ENCODE data around the gene CIC.

The CIC gene

GRCh38 chr19:42268704-42269477, at the start of gene CIC:
Gene CIC (plus strand): TSS chr19:42269252. CDS start chr19:42271784, 2,532 bp downstream.
- peak; percentile 96 to 99 for DNase-seq

DNA sequence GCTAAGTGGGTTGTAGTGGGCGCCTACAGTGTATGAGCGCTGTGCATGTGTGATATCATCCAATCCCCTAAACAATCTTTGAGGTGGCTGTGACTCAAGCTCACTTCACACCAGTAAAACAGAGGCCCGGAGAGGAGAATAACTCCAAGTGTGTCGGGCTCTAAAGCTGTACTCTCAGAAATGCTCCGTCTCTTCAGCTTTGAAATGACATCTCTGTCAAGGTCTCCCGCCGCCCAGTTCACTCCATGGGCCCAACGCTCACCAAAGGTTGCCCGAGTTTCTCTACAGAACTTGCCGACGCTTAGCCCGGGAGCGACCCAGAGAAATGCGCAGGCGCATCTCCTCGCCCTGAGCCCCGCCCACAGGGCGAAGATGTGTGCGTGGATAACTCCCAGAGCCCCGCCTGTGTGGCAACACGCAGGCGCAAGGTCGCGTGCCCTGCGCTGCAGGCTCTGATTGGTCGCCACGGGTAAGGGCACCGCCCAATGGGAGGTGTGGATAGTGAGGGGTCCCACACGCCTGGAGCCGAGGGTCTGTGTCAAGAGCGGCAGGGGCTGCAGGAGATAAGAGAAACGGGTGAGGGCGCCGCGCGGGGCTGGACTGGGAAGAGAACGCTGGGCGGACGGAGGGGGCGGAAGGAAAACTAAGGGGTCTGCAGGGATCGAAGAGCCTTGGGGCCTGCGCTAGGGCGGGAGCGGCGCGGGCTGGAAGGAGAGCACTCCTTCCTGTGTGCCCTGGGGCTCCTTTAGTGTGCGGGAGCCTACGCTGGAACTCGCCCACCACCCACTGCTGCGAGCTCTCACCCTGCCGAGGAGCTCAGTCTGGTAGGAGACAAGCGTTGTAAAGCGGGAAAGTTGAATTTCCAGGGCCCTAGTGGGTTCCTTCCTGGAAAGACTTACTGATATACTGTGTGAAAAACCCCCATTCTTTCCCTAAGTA, 49.0 kb upstream of the CIC start, which contains the start of gene ZNF526:
Gene ZNF526 (plus strand): TSS at position 501 of the 939 bp plus-strand sequence. CDS start 4,092 bp downstream, outside the sequence.
- DNase-seq = peak; percentile 81 to 92

GRCh38 chr19:42220751-42221097, 48.3 kb upstream of the CIC start:
- no peak for DNase-seq

DNA sequence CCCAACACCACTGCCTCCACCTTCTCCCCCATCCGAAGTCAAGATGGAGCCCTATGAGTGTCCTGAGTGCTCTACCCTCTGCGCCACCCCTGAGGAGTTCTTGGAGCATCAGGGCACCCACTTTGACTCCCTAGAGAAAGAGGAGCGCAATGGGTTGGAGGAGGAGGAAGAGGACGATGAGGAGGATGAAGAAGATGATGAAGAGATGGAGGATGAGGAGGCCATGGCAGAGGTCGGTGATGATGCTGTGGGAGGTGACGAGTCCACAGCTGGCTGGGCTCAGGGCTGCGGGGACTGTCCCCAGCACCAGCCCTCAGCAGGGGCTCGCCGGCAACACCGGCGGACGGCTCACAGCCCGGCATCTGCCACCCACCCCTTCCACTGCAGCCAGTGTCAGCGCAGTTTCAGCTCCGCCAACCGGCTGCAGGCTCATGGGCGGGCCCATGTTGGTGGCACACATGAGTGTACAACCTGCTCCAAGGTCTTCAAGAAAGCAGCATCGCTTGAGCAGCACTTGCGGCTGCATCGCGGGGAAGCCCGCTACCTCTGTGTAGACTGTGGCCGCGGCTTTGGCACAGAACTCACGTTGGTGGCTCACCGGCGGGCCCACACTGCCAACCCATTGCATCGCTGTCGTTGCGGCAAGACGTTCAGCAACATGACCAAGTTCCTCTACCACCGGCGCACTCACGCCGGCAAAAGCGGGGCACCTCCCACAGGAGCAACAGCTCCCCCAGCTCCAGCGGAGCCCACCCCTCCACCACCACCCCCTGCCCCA, 43.9 kb upstream of the CIC start:
- no peak for DNase-seq

DNA sequence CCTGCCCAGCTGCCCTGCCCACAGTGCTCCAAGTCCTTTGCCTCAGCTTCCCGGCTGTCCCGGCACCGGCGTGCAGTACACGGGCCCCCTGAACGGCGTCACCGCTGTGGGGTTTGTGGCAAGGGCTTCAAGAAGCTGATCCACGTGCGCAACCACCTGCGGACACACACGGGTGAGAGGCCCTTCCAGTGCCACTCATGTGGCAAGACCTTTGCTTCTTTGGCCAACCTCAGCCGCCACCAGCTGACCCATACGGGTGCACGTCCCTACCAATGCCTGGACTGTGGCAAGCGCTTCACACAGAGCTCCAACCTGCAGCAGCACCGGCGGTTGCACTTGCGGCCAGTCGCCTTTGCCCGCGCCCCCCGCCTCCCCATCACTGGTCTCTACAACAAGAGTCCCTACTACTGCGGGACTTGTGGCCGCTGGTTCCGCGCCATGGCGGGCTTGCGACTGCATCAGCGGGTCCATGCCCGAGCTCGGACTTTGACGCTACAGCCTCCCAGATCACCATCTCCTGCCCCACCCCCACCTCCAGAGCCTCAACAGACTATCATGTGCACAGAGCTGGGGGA, 43.2 kb upstream of the CIC start:
- DNase-seq = no peak

- DNase-seq = no peak
Observed at GRCh38 chr19:42226886-42227285, 42.2 kb upstream of the CIC start.

GRCh38 chr19:42228641-42229040, 40.4 kb upstream of the CIC start:
- no peak for DNase-seq

DNA sequence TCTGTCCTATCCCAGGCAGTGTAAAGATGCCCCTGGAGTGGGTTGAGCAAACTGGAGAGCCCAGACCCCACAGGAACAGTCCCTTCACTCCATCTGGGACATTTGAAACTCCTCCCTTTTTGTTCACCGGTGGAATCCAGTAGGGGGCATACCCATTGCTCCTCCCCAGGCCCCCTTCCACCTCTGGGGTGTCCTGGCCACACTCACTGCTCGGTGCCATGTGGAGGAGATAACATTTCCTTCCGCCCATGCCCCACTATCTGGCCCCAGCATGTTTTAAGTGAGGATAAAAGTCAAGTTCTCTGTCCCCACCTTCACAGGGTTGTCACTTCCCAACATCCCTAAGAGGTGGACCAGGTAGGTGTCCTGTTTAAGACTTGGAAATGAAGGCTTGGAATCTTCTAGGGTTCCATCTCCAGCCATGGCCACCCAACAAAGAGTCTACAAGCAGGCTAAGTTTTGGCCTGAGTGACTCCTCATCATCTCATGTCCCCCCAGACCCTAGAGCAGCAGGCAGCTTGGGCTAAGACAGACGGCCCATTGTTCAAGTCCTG, 39.7 kb upstream of the CIC start:
- no peak for DNase-seq

GRCh38 chr19:42229855-42230351, 39.1 kb upstream of the CIC start:
- DNase-seq = no peak

DNA sequence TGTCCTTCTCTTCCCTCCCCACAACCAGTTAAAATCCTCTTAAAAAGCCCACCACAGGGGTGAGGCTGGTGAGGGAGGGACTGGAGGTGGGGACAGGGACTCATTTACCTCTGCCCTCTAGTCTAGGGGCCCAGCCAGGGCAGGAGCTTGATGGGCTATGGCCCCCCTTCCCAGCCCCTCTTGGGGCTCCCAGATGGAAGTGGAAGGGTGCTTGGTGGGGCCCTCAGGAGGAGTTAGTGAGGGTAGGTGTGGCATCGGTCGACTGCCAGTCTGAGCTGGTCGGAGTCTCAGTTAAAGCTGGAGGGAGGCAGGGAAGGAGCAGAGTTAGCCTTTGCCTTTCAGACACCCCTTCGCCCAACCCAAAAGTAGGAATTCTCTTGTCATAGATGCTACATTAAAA, 38.5 kb upstream of the CIC start:
- DNase-seq = no peak

DNA sequence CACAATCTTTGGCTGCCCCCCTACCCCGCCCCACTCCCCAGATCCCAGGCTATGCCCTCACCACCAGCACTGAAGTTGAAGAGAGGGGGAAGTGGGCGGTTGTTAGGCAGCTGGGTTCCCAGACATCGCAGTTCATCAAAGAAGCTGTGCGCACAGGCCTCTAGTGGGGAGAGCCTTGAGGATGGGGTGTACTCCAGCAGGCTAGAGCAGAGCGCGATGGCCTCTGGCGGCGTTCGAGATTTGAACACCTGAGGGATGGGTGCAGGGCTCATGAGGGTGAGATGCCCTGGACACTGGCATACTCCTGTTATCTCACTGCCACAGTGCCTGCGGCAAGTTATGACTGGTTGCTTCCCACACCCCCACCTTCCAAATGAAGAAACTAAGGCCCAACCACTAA, 36.6 kb upstream of the CIC start:
- no peak for DNase-seq

DNA sequence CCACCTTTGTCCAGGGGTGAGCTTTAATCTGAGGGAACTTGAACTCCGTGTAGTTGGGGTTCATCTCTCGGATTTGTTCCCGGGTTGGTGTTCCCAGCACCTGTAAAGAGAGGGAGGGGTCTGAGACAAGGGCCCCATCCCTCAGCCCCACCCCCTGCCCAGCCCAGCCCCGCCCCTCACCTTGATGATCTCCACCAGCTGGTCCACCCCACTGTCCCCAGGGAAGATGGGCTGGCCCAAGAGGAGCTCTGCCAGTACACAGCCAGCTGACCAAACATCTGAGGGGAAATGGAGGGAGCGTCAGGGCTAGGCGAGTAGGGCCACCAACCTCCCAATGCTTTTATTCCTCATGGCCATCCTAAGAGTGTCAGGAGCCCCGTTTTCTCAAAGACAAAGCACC, 35.9 kb upstream of the CIC start:
- no peak for DNase-seq

- DNase-seq = no peak
Observed at GRCh38 chr19:42233678-42234292, 35.3 kb upstream of the CIC start.

DNA sequence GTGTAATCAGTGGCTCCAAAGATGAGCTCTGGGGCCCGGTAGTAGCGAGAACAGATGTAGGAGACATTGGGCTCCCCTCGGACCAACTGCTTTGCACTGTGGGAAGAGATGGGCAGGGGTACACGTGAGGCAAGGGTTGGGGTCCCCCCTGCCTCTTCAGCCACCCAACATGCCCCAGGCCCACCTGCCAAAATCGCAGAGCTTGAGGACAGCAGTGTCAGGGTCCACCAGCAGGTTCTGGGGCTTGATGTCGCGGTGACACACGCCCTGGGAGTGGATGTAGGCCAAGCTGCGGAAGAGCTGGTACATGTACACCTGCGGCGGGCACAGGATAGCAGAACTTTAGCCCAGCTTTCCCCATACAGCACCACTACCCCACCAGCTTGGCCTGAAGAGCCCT, 34.7 kb upstream of the CIC start:
- DNase-seq = no peak

GRCh38 chr19:42235181-42235580, 33.9 kb upstream of the CIC start:
- no peak for DNase-seq

- DNase-seq = no peak
Observed at GRCh38 chr19:42239544-42240220, 29.4 kb upstream of the CIC start.

DNA sequence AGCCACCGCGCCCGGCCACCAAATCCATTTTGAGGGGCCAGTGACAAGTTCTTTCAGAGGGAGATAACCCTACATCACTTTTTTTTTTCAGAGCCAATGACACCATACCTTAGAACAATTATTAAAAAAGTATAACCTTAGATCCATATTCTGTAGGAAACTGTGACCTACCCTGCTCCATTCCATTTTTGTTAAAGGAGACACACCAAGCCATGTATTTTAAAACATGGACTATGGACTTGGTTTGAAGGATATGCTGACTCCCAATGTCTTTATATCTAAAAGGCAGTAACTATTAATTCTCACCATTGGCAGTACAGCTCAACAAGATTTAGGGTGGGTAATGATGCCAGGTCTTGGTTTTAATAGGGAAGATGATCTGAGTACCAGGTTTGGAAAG, 27.8 kb upstream of the CIC start:
- DNase-seq = no peak

GRCh38 chr19:42242069-42242511, 27.0 kb upstream of the CIC start:
- no peak for DNase-seq

- peak; percentile 91 to 94 for DNase-seq
Observed at GRCh38 chr19:42242512-42243409, 26.3 kb upstream of the CIC start, which contains the start of gene GSK3A. Gene GSK3A (minus strand): TSS chr19:42242602. CDS start chr19:42242465, 137 bp downstream.
